GM12801 (cell line): ENCODE data around the gene AMDHD2.

Source experiments
- CTCF ChIP-seq: IDR thresholded peaks from one replicate; pipeline ENCODE4 v1.5.1; 2011; ENCODE audit warnings: control low read depth; ENCODE audit not compliant: insufficient read length; ENCODE audit errors: extremely low read depth

The AMDHD2 gene

GRCh38 chr16:2494616-2495015 is 25.6 kb upstream of the AMDHD2 start:
- no peak for TF ChIP-seq CTCF

- TF ChIP-seq CTCF: no peak
Observed at GRCh38 chr16:2495041-2495440, 25.1 kb upstream of the AMDHD2 start.

GRCh38 chr16:2496223-2497115 is 23.7 kb upstream of the AMDHD2 start:
- TF ChIP-seq CTCF: no peak

- no peak for TF ChIP-seq CTCF
Observed at GRCh38 chr16:2497116-2497630, 23.0 kb upstream of the AMDHD2 start.

- TF ChIP-seq CTCF: no peak
Observed at GRCh38 chr16:2497695-2498484, 22.3 kb upstream of the AMDHD2 start.

- TF ChIP-seq CTCF: no peak
Observed at GRCh38 chr16:2498531-2499253, 21.5 kb upstream of the AMDHD2 start.

- TF ChIP-seq CTCF: no peak
Observed at GRCh38 chr16:2499454-2499853, 20.7 kb upstream of the AMDHD2 start.
